Common myeloid progenitor, CD34-positive (primary cell): Measurements from ENCODE around the gene VRK1.
A peak's percentile ranks its signal among the peaks of the same experiment; 100 is the strongest.

Experiments used
- CTCF ChIA-PET: fragments of 350-600 bp; sonication (Branson Sonifier 250); formaldehyde crosslinking; loops from one replicate; lab custom pipeline; 2021; ENCODE audit warnings: antibody characterized with exemption; lab: Charles Lee
- POLR2A ChIA-PET: fragments of 350-600 bp; sonication (Branson Sonifier 250); formaldehyde crosslinking; loops from one replicate; lab custom pipeline; 2021; ENCODE audit warnings: antibody characterized with exemption; lab: Charles Lee
- DNase-seq, 3 donors: peaks; one replicate each; pipeline versions ENCODE4 v3.0.0 to v3.0.0-alpha.2; 2013
- H3K27ac ChIP-seq, 2 experiments: 1 replicate in 1 of 2; 2 replicates in 1 of 2; pipeline ENCODE4 v1.7.0; 2013; ENCODE audit warnings: inconsistent platforms in 2 of 2, low read length in 2 of 2, mild to moderate bottlenecking in 2 of 2, low read depth in 1 of 2, moderate library complexity in 1 of 2; ENCODE audit not compliant: severe bottlenecking in 2 of 2, insufficient read depth in 1 of 2, poor library complexity in 1 of 2
- H3K27me3 ChIP-seq, 5 experiments: replicated peaks in 2 of 5; 1 replicate in 3 of 5; 2 replicates in 2 of 5; pipeline versions ENCODE4 v1.6.1 to v1.7.0; 2013; ENCODE audit warnings: low read length in 4 of 5, mild to moderate bottlenecking in 2 of 5, moderate library complexity in 2 of 5, inconsistent platforms in 1 of 5; ENCODE audit not compliant: insufficient read depth in 5 of 5, control insufficient read depth in 4 of 5
- H3K36me3 ChIP-seq, 4 experiments: 1 replicate in 2 of 4; 2 replicates in 2 of 4; pipeline versions ENCODE4 v1.6.1 to v1.7.0; 2013; ENCODE audit warnings: low read length in 3 of 4, control low read depth in 1 of 4, mild to moderate bottlenecking in 1 of 4; ENCODE audit not compliant: control insufficient read depth in 4 of 4, insufficient read depth in 4 of 4
- H3K4me1 ChIP-seq, 4 experiments: 1 replicate in 3 of 4; 2 replicates in 1 of 4; pipeline versions ENCODE4 v1.6.1 to v1.7.1; 2013; ENCODE audit warnings: low read length in 3 of 4, mild to moderate bottlenecking in 3 of 4, control low read depth in 1 of 4, inconsistent platforms in 1 of 4, moderate library complexity in 1 of 4; ENCODE audit not compliant: control insufficient read depth in 4 of 4, insufficient read depth in 4 of 4; ENCODE audit errors: control extremely low read depth in 1 of 4
- H3K4me3 ChIP-seq, 7 experiments: 1 replicate in 4 of 7; 2 replicates in 3 of 7; pipeline versions ENCODE4 v1.5.1 to v1.7.0; 2013; ENCODE audit warnings: mild to moderate bottlenecking in 7 of 7, low read length in 6 of 7, moderate library complexity in 6 of 7, inconsistent platforms in 2 of 7, low read depth in 2 of 7, control low read depth in 1 of 7; ENCODE audit not compliant: insufficient read depth in 4 of 7, control insufficient read depth in 1 of 7; ENCODE audit errors: extremely low read depth in 1 of 7
- H3K9me3 ChIP-seq, 5 experiments: 1 replicate in 4 of 5; 2 replicates in 1 of 5; pipeline versions ENCODE4 v1.6.1 to v1.7.1; 2013; ENCODE audit warnings: low read length in 4 of 5, mild to moderate bottlenecking in 2 of 5, inconsistent platforms in 1 of 5, low read depth in 1 of 5, moderate library complexity in 1 of 5; ENCODE audit not compliant: control insufficient read depth in 4 of 5, insufficient read depth in 2 of 5; ENCODE audit errors: control extremely low read depth in 1 of 5
- WGBS: methylation state at CpG from one replicate; pipeline ENCODE4 v1.1.5; 2013; ENCODE audit not compliant: insufficient coverage; 5-methylcytosine and 5-hydroxymethylcytosine counted together

VRK1 gene

DNA sequence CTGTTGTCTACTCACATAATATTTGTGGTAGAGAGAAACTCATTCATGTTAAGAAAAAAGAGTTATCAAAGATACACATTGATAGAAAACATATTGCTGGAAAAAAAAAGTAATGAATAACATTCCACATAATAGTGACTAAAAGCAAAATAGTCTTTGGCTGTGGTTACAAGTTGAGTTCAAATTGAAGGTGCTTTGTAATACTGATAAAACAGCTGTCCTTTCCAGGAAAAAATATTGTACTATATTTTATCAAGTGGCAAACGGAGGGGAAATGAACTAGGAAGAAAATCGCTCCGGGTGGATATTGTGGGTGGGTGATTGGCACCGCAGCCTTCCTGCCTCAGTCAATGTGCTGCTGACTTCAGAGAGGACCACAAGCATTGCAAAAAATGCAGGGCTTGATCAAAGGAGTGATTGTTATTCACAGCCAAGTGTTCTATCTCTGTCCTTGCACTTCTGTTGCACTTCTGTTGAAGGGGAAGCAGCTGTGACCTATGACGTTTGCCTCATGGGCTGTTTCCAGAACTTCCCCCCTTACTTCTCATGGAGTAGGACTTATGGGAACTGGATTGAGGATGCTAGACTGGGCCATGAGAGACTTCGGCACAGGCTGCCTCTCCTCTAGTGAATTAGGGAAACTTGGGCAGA, 114.4 kb downstream of the VRK1 start:
- Histone ChIP-seq H3K27ac (no peak overlapping the region), H3K9me3 (peaks cover 1 to 19% (median 12%) of the 10 kb centered on the region in 5 experiments), H3K4me1 (peaks cover 6 to 14% (median 11%) of the 10 kb centered on the region in 4 experiments), H3K36me3 (no peaks in the 10 kb centered on the region), H3K4me3 (no peak overlapping the region), H3K27me3 (peaks cover 0 to 4% (median 0%) of the 10 kb centered on the region in 5 experiments)
- WGBS: 9% methylated on average over 4 of the region's 6 CpGs
- ChIA-PET POLR2A (no interaction called here), CTCF (no interaction called here)
- DNase-seq: peak in 2 of 3 donors; percentile 32 to 54

- POLR2A ChIA-PET: no interaction called here
- WGBS: 100% methylated on average over 1 of the region's 5 CpGs
- Histone ChIP-seq H3K4me3 (no peak overlapping the region), H3K27me3 (peaks cover 0 to 4% (median 0%) of the 10 kb centered on the region in 5 experiments), H3K4me1 (peaks cover 6 to 14% (median 11%) of the 10 kb centered on the region in 4 experiments), H3K27ac (no peak overlapping the region), H3K36me3 (no peaks in the 10 kb centered on the region), H3K9me3 (peaks cover 1 to 11% (median 6%) of the 10 kb centered on the region in 5 experiments)
- CTCF ChIA-PET: no interaction called here
- no peak for DNase-seq
These were observed 117.5 kb downstream of the VRK1 start for GRCh38 chr14:96914571-96915128.

DNA sequence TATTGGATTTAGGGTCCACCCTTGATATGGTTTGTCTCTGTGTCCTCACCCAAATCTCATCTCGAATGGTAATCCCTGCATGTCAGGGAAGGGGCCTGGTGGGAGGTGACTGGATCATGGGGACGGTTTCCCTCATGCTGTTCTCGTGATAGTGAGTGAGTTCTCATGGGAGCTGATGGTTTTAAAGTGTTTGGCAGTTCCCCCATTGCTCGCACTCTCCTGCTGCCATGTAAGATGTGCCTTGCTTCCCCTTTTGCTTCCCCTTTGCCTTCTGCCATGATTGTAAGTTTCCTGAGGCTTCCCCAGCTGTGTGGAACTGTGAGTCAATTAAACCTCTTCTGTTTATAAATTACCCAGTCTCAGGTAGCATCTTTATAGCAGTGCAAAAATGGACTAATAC, 118.3 kb downstream of the VRK1 start:
- POLR2A ChIA-PET: no interaction called here
- no peak for DNase-seq
- peaks cover 0 to 6% (median 3%) of the 10 kb centered on the region in 5 experiments for H3K9me3 ChIP-seq
- peaks cover 6 to 14% (median 11%) of the 10 kb centered on the region in 4 experiments for H3K4me1 ChIP-seq
- no peak overlapping the region for H3K4me3 ChIP-seq
- H3K27ac ChIP-seq: no peak overlapping the region
- CTCF ChIA-PET: no interaction called here
- 91% methylated on average over 4 of the region's 4 CpGs for WGBS
- H3K36me3 ChIP-seq: no peaks in the 10 kb centered on the region
- H3K27me3 ChIP-seq: peaks cover 0 to 4% (median 0%) of the 10 kb centered on the region in 5 experiments

DNA sequence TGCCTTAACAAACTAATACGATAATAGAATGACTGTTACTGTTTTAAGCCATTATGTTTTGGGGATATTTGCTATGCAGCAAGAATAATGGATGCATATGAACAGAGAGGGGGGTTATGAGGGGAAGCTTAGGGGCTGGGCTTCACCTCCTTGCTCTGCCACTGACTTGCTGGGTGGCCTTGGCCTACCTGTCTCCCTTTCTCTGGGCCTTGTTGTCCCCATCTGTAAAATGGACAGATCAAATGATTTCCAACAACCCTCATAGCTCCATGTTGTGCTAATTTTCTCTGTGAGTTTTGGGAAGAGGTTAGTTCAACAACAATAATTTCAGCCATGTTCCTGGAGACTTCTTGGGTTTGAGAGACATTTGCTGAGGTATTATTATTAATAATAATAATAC, 119.6 kb downstream of the VRK1 start:
- no peak overlapping the region for H3K27ac ChIP-seq
- no peak overlapping the region for H3K4me3 ChIP-seq
- peaks cover 0 to 6% (median 4%) of the 10 kb centered on the region in 5 experiments for H3K9me3 ChIP-seq
- peaks cover 2 to 9% (median 4%) of the 10 kb centered on the region in 4 experiments for H3K4me1 ChIP-seq
- DNase-seq: no peak
- H3K27me3 ChIP-seq: peaks cover 0 to 4% (median 0%) of the 10 kb centered on the region in 5 experiments
- H3K36me3 ChIP-seq: no peaks in the 10 kb centered on the region
- WGBS: 71% methylated on average over 1 of the region's 1 CpG
- POLR2A ChIA-PET: no interaction called here
- CTCF ChIA-PET: no interaction called here

GRCh38 chr14:96917442-96917963, 120.3 kb downstream of the VRK1 start:
- peak in 1 of 3 donors; percentile 44 for DNase-seq
- WGBS: 77% methylated on average over 7 of the region's 7 CpGs
- CTCF ChIA-PET: no interaction called here
- POLR2A ChIA-PET: no interaction called here
- Histone ChIP-seq H3K36me3 (no peaks in the 10 kb centered on the region), H3K4me1 (peaks cover 0 to 5% (median 0%) of the 10 kb centered on the region in 4 experiments), H3K9me3 (peaks cover 0 to 6% (median 5%) of the 10 kb centered on the region in 5 experiments), H3K27me3 (peaks cover 0 to 4% (median 0%) of the 10 kb centered on the region in 5 experiments), H3K4me3 (no peak overlapping the region), H3K27ac (no peak overlapping the region)

- no peak overlapping the region for H3K27ac ChIP-seq
- CTCF ChIA-PET: no interaction called here
- 97% methylated on average over 3 of the region's 3 CpGs for WGBS
These were observed 122.8 kb downstream of the VRK1 start for GRCh38 chr14:96920023-96920422.

DNA sequence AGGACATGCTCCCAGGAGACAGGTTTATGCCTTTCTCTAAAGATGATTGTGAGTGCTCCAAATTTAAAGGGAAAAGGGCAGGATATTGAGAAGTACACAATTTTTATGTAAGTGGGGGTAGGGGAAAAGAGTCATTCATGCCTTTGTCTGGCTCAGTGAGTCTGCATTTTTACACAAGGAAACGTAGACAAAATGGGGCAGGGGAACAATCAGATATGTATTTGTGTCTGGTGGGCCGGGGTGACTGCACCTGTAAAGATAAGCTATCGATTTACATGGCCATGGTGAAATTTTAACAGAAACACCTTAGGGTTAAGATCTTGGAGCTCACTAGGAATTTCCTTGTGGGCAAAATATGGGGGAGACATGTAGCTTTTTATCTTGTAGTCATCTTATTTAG, 123.6 kb downstream of the VRK1 start:
- DNase-seq: peak in 1 of 3 donors; percentile 16
- Histone ChIP-seq H3K27ac (no peak overlapping the region), H3K36me3 (no peaks in the 10 kb centered on the region), H3K9me3 (peaks cover 0 to 5% (median 2%) of the 10 kb centered on the region in 5 experiments), H3K4me3 (no peak overlapping the region), H3K4me1 (peaks cover 0 to 5% (median 0%) of the 10 kb centered on the region in 4 experiments), H3K27me3 (peaks cover 0 to 4% (median 0%) of the 10 kb centered on the region in 5 experiments)
- ChIA-PET POLR2A (no interaction called here), CTCF (no interaction called here)
- 59% methylated on average over 3 of the region's 3 CpGs for WGBS

More at GRCh38 chr14:96920023-96920422, 122.8 kb downstream of the VRK1 start:
- Histone ChIP-seq H3K4me3 (no peak overlapping the region), H3K4me1 (peaks cover 0 to 5% (median 0%) of the 10 kb centered on the region in 4 experiments), H3K36me3 (no peaks in the 10 kb centered on the region), H3K9me3 (peaks cover 0 to 7% (median 4%) of the 10 kb centered on the region in 5 experiments), H3K27me3 (peaks cover 0 to 4% (median 0%) of the 10 kb centered on the region in 5 experiments)
- POLR2A ChIA-PET: no interaction called here
- no peak for DNase-seq
